Fibroblast of skin of right quadriceps (primary cell): ENCODE data around the gene CDX2.

Experiments used
- DNase-seq: peaks from one replicate; pipeline ENCODE4 v3.0.0-alpha.2; 2013

Gene CDX2

GRCh38 chr13:27978301-27978968, 9.3 kb upstream of the CDX2 start:
- DNase-seq: no peak

DNA sequence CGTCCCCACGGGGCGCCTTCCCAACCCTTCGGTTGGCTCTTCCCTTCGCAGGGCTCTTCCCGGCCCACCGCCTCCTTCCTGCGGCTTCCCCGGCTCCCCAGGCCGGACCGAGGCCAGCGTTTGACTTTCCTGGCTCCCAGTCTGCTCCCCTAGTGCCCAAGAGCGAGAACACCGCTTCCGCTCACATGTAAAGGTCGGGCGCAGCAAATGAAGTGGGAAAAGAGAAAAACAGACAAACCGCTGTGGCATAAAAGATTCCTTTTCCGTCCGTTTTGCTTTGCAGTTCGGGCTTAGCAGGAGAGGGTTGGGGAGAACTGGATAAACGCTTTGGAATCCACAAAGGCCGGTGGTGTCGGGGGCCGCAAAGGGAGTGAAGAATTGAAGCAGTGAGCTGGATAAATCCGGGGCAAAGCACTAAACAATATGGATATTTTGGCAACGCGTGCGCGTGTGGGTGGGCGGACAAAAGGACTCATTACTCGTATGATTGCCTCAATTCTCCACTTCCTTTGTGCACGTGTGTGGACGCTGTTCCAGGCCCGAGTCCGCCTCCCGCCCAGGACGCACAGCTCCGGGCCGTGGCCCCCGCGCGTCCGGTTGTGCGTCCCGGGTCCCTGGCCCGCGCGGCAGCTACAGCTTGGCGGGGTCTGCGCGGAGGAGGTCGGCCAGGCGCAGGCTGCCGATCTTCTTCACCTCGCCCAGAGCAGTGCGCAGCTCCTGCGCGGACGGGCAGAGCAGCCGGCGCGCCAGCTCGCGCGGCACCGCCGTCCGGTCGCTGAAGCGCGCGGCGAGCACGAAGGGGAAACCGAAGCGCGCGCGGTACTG, 8.6 kb upstream of the CDX2 start:
- peak; percentile 8 for DNase-seq

GRCh38 chr13:27976362-27977091, 7.4 kb upstream of the CDX2 start:
- DNase-seq: no peak

DNA sequence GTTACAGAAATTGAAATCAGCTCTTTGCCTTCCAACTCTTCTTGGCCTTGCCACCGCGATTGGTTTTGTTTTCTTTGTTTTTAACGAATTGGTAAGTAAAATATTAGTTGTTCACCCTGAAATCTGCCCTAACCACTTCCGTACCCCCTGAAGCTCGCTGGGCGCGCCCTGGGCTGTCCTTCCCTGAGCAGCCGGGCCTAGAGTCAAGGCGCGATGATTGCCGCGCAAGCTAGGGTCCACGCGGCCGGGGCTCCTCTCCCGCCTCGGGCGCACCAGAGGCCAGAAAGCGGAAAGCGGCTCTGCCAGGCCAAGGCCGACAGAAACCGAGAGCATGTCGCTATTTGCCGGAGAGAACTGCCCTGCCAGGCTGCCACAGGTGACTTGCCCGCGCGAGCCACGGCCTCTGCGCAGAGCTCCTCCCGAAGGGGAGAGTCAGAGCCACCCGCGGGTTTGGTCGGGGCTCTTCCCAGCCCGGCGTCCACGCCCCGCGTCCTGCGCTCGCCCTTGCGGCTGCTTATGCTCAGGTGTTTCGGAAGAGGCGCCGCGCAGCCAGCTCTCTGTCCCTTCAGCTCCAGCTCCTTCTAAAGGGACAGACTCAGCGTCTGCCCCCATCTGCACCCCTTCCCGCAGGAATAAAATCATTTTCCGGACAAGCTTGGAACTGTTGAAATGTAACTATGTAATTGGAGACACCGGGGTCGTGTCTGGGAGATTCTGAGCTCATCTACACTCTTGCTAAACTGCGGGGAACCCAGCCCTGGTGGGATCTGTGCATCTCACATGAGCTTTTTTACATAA, 6.6 kb upstream of the CDX2 start:
- DNase-seq: no peak

DNA sequence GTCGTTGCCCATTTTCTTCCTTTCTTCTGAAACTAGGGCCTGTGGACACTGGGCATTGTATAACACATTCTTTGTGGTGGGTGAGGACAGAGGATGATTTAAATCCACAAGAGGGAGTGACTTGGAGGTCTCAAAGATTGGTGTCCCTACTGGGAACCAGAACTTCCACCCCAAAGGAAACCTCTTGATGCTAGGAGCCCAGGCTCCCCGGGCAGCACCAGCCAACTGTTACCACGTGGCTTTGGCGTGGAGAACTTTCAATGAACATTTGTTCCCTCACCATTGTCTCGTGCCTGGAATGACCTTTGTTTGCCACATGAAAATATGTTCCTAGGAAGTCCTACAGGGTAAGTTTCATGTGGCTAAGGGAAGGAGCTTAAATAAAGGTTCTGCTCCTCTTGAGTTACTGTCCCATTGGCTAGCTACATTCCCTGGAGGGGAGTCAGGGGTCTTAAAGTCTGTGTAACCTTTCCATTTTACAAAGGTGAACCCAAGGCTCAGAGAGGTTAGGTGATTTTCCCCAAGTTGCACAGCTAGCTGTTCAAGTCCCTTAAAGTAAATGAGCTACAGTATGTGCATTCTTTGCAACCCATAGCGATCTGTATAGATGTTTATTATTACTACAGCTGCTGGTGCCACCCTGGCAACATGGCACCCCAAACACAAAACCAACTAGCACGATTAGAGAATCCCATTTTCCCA, 5.0 kb upstream of the CDX2 start:
- no peak for DNase-seq

DNA sequence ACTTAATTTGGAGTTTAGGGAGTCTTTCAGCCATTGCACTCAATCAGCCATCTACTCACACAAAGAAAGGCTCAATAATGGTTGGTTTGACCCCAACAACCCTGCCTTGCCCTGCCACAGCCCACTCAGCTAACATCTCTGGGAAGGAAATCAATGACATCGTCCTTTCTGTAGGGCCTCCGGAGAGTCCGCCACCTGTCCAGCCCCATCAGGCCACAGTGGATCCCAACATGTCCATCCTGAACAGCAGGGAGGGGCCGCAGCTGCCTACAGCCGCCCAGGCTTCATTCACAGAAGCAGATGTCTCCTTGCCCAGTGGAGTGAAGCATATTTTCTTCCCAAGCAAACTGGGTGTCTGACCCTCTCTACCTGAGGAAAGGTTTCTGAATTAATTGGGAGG, 4.2 kb upstream of the CDX2 start:
- no peak for DNase-seq

- DNase-seq: no peak
Measured at GRCh38 chr13:27972478-27972820, 3.3 kb upstream of the CDX2 start.

- DNase-seq: no peak
Measured at GRCh38 chr13:27971776-27972477, 2.8 kb upstream of the CDX2 start.

GRCh38 chr13:27971236-27971645, 2.1 kb upstream of the CDX2 start:
- DNase-seq: no peak

DNA sequence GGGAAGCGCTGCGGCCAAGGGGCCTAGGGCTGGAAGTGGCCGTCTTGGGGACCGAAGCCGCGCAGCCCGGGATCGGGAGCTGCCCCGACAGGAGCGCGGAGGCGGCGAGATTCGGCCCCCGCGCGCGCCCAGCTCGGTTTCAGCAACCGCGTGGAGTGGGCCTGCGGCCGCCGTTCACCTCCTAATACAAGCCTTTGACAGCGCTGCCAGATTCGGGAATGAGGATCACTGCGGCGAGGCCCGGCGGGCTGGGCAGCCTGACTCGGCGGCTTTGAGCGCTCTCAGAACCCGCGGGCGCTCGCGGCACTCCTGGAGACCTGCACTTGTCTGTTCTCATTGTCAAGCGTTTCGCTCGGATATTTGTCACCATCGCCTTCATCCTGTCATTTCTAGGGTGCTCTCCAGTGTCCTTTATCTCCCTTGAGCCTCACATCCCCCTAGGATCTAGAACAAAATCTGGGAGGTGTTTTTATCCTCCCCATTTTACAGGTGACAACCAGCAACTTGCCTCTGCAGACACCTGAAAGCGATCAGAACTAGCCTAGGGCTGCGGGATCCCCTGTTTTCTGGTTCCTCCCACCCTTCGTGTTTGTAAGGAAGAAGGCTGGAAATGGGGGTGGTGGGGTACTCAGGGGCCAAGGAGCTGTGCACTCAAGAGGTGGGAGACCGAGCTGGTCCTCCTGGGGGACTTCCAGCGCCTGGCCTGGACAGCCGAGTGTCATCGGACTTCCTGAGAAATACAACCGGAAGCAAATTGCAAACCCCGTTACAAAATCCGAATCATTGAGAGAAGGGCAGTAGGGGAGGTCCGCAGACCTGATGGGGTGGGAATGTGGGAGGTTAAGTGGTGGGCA, 1.5 kb upstream of the CDX2 start:
- DNase-seq: no peak

DNA sequence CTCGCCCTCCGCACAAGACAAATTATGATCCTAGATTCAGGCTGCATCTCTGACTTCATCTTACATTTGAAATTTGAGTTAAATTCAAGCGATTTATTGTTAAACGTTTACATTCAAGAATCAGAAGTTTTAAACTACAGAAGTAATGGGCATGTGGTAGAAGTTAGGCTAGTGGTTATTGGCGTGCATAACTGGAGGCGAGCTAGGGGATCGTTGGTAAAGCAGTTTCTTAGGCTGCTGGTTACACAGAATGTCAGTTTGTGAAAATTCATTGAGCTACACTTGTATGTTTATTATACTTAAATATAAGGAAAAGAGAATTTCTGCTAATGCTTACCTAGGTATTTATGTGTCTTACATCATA, 733 bp upstream of the CDX2 start:
- no peak for DNase-seq

DNA sequence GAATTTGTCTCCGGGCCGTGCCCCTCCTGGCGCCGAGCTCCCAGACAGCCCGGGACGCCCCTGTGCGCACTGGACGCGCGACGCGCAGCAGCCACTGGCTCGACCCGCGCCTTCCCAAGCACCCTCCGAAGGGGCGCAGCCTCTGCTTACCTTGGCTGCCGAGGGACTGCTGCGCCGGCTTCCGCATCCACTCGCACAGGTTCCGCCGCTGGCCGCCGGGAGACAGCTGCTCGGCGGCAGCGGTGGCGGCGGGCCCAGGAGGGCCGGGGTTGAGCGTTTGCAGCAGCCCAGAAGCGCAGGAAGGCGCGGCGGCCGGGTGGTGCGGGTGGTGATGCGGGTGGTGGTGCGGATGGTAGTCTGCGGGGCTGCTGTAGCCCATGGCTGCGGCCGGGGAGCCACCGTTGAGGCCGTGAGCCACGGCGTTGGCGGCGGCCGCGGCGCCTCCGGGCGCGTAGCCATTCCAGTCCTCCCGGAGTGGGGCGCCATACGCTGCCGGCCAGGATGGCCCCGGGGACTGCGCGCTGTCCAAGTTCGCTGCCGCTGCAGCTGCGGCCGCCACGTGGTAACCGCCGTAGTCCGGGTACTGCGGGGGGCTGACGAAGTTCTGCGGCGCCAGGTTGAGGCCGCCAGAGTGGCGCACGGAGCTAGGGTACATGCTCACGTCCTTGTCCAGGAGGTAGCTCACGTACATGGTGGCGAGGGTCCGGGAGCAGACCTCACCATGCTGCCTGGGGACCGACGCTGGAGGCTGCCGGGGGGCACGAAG, 616 bp downstream of the CDX2 start:
- no peak for DNase-seq

GRCh38 chr13:27967736-27968315, 1.3 kb downstream of the CDX2 start:
- no peak for DNase-seq

DNA sequence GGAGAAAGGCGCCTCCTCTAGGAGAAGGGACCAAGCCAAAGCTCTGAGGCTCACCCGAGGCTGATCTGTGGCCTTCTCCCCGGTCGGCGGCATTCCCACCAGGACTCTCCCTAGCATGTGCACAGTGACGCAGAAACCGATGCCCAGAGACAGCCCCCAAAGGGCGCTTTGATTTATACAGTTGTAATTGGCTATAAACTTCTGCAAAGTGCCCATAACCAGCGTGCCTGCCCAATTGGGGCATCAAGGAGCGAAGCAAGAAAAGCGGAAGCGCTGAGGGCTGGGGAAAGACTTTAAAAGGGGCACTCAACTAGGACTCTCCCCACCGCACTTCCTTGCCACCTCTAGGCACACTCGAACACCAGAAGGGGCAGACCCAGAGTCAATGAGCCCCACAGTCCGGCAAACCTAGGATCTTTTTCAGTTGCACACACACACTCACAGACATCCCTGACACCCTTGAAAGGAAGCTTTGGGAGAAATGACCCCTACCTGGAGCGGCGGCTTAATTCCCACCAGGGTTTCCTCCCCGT, 1.8 kb downstream of the CDX2 start:
- no peak for DNase-seq

- no peak for DNase-seq
Measured at GRCh38 chr13:27966641-27967202, 2.4 kb downstream of the CDX2 start.

DNA sequence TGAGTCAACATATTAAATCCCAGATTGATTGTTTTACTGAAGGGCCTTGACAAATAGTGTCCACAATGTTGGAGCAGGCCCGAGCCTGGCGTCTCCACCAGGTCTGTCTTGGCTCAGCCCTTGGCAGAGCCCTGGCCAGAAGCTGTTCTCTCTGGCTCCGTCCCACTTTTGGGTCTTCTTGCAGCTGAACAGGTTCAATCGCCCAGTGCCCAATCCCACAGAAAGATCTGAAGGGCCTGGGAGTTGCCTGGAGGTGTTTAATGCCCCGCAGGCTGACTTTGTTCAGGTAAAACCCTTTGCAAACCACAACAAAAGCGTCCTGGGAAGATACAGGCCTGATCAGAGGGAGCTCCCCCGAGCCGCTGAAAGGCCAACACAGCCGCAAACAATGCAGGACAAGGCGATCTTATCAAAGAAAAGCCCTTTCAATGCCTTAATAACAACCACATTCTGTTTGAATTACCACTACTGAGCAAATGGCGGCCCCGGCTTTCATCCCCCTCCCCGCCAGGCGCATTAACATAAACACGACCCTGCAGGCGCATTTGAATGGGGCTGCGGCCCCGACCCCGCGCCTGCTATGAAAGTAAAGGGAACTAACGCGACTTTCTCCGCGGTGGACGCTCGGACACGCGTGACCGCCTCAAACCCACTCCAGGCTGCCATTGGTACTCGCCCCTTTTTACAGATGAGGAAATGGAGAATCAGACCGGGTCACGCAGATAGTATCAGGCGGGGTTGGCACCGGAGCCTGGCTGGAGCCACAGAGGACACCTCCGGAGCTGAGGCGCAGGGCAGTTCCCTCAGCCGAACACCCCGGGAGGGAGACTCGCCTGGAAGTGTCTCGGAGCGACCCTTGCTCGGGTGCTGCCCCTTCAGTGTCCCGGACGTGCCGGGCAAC, 3.1 kb downstream of the CDX2 start:
- DNase-seq: no peak

- DNase-seq: no peak
Measured at GRCh38 chr13:27965343-27965739, 3.8 kb downstream of the CDX2 start.

GRCh38 chr13:27964741-27965323, 4.3 kb downstream of the CDX2 start:
- DNase-seq: no peak
